Lung (tissue), 12 donors: Measurements from ENCODE around the gene NNT. TPM values are rescaled to one million over a fixed set of nuclear protein-coding genes. Genes with fewer than 3 reads are reported as not detected.

Experiments
- ATAC-seq: fragments of 200-7000 bp; cut with Tn5 transposase; one replicate; pipeline ENCODE4 v1.9.1; 2020; ENCODE audit warnings: moderate number of reproducible peaks; ENCODE audit not compliant: insufficient read depth, low FRiP score
- DNase-seq, 3 donors: peaks; one replicate each; pipeline ENCODE4 v3.0.0-alpha.2; 2013 to 2017
- H3K27ac ChIP-seq, 2 donors: one replicate each; pipeline ENCODE4 v1.5.1; 2013; ENCODE audit warnings: mild to moderate bottlenecking in 2 of 2, moderate library complexity in 2 of 2, control low read depth in 1 of 2, inconsistent platforms in 1 of 2, low read depth in 1 of 2, low read length in 1 of 2
- H3K27me3 ChIP-seq, 3 donors: one replicate each; pipeline ENCODE4 v1.5.1; 2013; ENCODE audit warnings: low read length in 2 of 3; ENCODE audit not compliant: control insufficient read depth in 3 of 3, insufficient read depth in 3 of 3
- H3K36me3 ChIP-seq, 4 donors: one replicate each; pipeline ENCODE4 v1.5.1; 2013; ENCODE audit warnings: low read length in 4 of 4, mild to moderate bottlenecking in 1 of 4, moderate library complexity in 1 of 4; ENCODE audit not compliant: control insufficient read depth in 4 of 4, insufficient read depth in 4 of 4
- H3K4me1 ChIP-seq, 5 donors: one replicate each; pipeline ENCODE4 v1.5.1; 2013; ENCODE audit warnings: low read length in 5 of 5, mild to moderate bottlenecking in 2 of 5, moderate library complexity in 1 of 5; ENCODE audit not compliant: control insufficient read depth in 5 of 5, insufficient read depth in 5 of 5
- H3K4me3 ChIP-seq: one replicate; pipeline ENCODE4 v1.5.1; 2013; ENCODE audit warnings: mild to moderate bottlenecking, control low read depth, moderate library complexity
- H3K9ac ChIP-seq, 2 donors: one replicate each; pipeline ENCODE4 v1.5.1; 2013; ENCODE audit warnings: low read length in 2 of 2, control low read depth in 1 of 2; ENCODE audit not compliant: insufficient read depth in 1 of 2
- H3K9me3 ChIP-seq, 4 donors: one replicate each; pipeline ENCODE4 v1.5.1; 2013; ENCODE audit warnings: low read length in 3 of 4, mild to moderate bottlenecking in 1 of 4, moderate library complexity in 1 of 4; ENCODE audit not compliant: control insufficient read depth in 4 of 4, insufficient read depth in 3 of 4
- CTCF ChIP-seq: IDR thresholded peaks from 2 replicates; pipeline ENCODE4 v1.5.1; 2012; ENCODE audit warnings: mild to moderate bottlenecking; ENCODE audit errors: control extremely low read depth, extremely low read depth
- WGBS, 2 donors: extraction: QIAGEN DNeasy Blood & Tissue Kit; methylation state at CpG; one replicate each; pipeline ENCODE4 v1.1.7; 2013; 5-methylcytosine and 5-hydroxymethylcytosine counted together
- polyA plus RNA-seq, 2 donors: library from polyadenylated mRNA; stranded (reverse); fragments of 200-250 nt; gene quantifications; one replicate each; pipeline ENCODE4 v1.2.1, GENCODE V29; 2013
- total RNA-seq, 2 donors: library from RNA; depleted of rRNA in 1 of 2; stranded (reverse); fragments of >200 nt in 1 of 2; gene quantifications; one replicate each; pipeline ENCODE4 v1.2.1, GENCODE V29; 2014 to 2021
- donor health status: control.
- donor health status: control.
- donor health status: Bipolar disorder and iron deficiency.
- donor health status: healthy.
- donor health status: DM: yes; HTN: yes; CAD: no.

The NNT gene
- total and polyA plus RNA-seq, 4 donors: 8.5 to 96.9 (median 35.0) TPM

DNA sequence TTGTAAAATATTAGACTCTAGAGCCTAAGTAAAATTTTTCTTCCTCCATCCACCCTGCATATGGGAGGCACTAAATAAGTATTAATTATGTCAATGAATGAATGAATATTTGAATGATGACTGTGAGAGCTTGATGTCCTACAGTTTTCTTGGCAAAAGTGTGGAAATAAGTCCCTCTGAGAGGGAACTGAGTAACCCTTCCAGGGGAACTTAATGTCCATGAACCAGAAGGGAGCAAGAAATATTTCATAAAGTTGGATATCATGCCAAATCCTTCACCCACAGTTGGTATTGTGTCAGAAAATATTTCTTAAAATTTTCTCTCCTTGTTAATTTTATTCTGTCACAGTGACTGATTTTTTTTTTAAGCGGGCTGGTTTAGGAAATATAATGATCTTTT is 36.6 kb downstream of the NNT start:
- 86 to 92% methylated on average over 1 of the region's 1 CpG for WGBS, 2 donors
- no peak for TF ChIP-seq CTCF
- DNase-seq: no peak

GRCh38 chr5:43642428-43642827 is 39.4 kb downstream of the NNT start:
- 72 to 83% methylated on average over 2 of the region's 2 CpGs for whole genome bisulfite sequencing, 2 donors
- H3K4me3 ChIP-seq: no peak overlapping the region
- peaks cover 0 to 16% (median 0%) of the 10 kb centered on the region in 5 donors for H3K4me1 ChIP-seq
- no peak overlapping the region for H3K27ac ChIP-seq
- no peak for ATAC-seq
- no peaks in the 10 kb centered on the region for H3K27me3 ChIP-seq
- H3K9ac ChIP-seq: no peak overlapping the region
- DNase-seq: peak in 1 of 3 donors; percentile 27
- TF ChIP-seq CTCF: no peak
- no peaks in the 10 kb centered on the region for H3K9me3 ChIP-seq
- peaks cover 0 to 8% (median 2%) of the 10 kb centered on the region in 4 donors for H3K36me3 ChIP-seq

More for the DNA sequence above, 36.6 kb downstream of the NNT start:
- Histone ChIP-seq H3K4me1 (peaks cover 0 to 32% (median 5%) of the 10 kb centered on the region in 5 donors), H3K9ac (no peak overlapping the region), H3K4me3 (no peak overlapping the region), H3K36me3 (peaks cover 2 to 9% (median 7%) of the 10 kb centered on the region in 4 donors), H3K27ac (no peak overlapping the region), H3K9me3 (no peaks in the 10 kb centered on the region), H3K27me3 (no peaks in the 10 kb centered on the region)
- ATAC-seq: no peak

DNA sequence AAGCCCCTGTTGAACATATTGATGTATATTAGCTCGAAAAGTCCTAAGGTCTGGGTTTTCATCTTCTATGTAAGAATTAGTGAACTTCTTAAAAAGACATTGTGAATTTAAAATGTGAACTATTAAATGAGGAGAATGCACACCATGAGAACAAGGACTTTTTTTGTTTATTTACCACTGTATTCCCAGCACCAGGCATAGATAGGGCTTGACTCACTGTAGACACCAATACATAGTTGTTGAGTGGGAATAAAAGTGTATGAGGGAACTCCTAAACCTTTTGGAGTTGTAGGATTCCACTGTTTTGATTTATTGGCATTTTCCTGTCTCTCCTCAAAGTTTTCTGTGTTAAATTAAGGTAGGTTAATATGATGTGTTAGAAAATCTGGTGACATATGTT is 40.3 kb downstream of the NNT start:
- Histone ChIP-seq H3K4me1 (peaks cover 0 to 10% (median under 1%) of the 10 kb centered on the region in 5 donors), H3K9me3 (no peaks in the 10 kb centered on the region), H3K27me3 (no peaks in the 10 kb centered on the region), H3K36me3 (peaks cover 0 to 6% (median 3%) of the 10 kb centered on the region in 4 donors), H3K4me3 (no peak overlapping the region), H3K9ac (no peak overlapping the region), H3K27ac (no peak overlapping the region)
- no peak for DNase-seq
- WGBS, 2 donors: 96 to 97% methylated on average over 1 of the region's 1 CpG
- TF ChIP-seq CTCF: no peak
- no peak for ATAC-seq

DNA sequence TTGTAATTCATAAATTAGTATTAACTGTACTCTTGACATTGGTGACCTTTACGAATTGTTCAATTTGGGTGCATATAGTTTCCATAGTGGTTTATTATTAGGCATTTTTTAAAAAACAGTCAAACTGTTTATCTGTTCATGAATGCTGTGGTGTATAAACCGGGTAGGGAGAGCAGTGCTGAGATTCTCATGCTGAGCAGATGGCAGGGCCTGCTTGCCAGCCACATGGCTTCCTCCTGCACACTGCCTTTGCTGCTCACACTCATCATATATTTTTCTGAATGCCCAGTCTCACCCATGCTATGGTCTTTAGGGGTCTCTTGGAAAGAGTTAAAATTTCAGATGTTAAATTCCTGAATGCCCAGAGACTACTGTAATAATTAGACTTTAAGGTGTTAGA is 40.8 kb downstream of the NNT start:
- H3K27me3 ChIP-seq: no peaks in the 10 kb centered on the region
- H3K4me3 ChIP-seq: no peak overlapping the region
- 93 to 95% methylated on average over 2 of the region's 2 CpGs for WGBS, 2 donors
- no peaks in the 10 kb centered on the region for H3K9me3 ChIP-seq
- ATAC-seq (no peak), DNase-seq (no peak)
- no peak overlapping the region for H3K27ac ChIP-seq
- H3K36me3 ChIP-seq: peaks cover 0 to 9% (median 4%) of the 10 kb centered on the region in 4 donors
- H3K9ac ChIP-seq: no peak overlapping the region
- H3K4me1 ChIP-seq: peaks cover 0 to 10% (median 5%) of the 10 kb centered on the region in 5 donors
- TF ChIP-seq CTCF: no peak
